ENCODE measurements around the gene JPH4.

JPH4 gene

GRCh38 chr14:23525611-23526010, 53.0 kb downstream of the JPH4 start:
- no peak for DNase-seq (ENCODE audit: low read depth)

- no peak for DNase-seq (ENCODE audit: low read depth)
Measured at GRCh38 chr14:23524954-23525353, 53.6 kb downstream of the JPH4 start.

- DNase-seq (ENCODE audit: low read depth) = no peak
Measured at GRCh38 chr14:23523229-23524016, 55.2 kb downstream of the JPH4 start.

GRCh38 chr14:23522643-23523198, 55.9 kb downstream of the JPH4 start:
- no peak for DNase-seq (ENCODE audit: low read depth)

- no peak for DNase-seq (ENCODE audit: low read depth)
Measured at GRCh38 chr14:23521785-23522640, 56.6 kb downstream of the JPH4 start.

- no peak for DNase-seq (ENCODE audit: low read depth)
Measured at GRCh38 chr14:23520899-23521533, 57.6 kb downstream of the JPH4 start.

- no peak for DNase-seq (ENCODE audit: low read depth)
Measured at GRCh38 chr14:23518709-23519108, 59.9 kb downstream of the JPH4 start.
